Adipocyte (in vitro differentiated cells): ENCODE results near the gene PTGFRN.
A peak's percentile ranks its signal among the peaks of the same experiment; 100 is the strongest.
"Not testable (repeated sequence)": the region's sequence is repeated elsewhere in the genome, so short reads cannot be mapped to it uniquely, and the experiment has no call there.

Experiments used
- DNase-seq: peaks from one replicate; pipeline ENCODE4 v3.0.0-alpha.2; 2015; ENCODE audit warnings: low read depth
- H3K27me3 ChIP-seq: replicated peaks from 2 replicates; pipeline ENCODE4 v1.7.0; 2013; ENCODE audit warnings: mild to moderate bottlenecking, low read length, moderate library complexity; ENCODE audit not compliant: control insufficient read depth, insufficient read depth
- H3K36me3 ChIP-seq: 2 replicates; pipeline ENCODE4 v1.7.0; 2013; ENCODE audit warnings: low read length, mild to moderate bottlenecking, moderate library complexity; ENCODE audit not compliant: control insufficient read depth, insufficient read depth, severe bottlenecking
- H3K4me1 ChIP-seq: 2 replicates; pipeline ENCODE4 v1.7.0; 2013; ENCODE audit warnings: mild to moderate bottlenecking, low read length, moderate library complexity; ENCODE audit not compliant: control insufficient read depth, insufficient read depth
- H3K4me3 ChIP-seq: 2 replicates; pipeline ENCODE4 v1.7.0; 2013; ENCODE audit warnings: mild to moderate bottlenecking, low read length, moderate library complexity
- H3K9ac ChIP-seq: 2 replicates; pipeline ENCODE4 v1.7.0; 2013; ENCODE audit warnings: mild to moderate bottlenecking, low read length, moderate library complexity
- H3K9me3 ChIP-seq: 2 replicates; pipeline ENCODE4 v1.7.0; 2013; ENCODE audit warnings: mild to moderate bottlenecking, low read length, moderate library complexity; ENCODE audit not compliant: control insufficient read depth

The PTGFRN gene

GRCh38 chr1:116875391-116875790, 34.3 kb upstream of the PTGFRN start:
- DNase-seq = no peak
- Histone ChIP-seq H3K9ac (no peak overlapping the region), H3K27me3 (no peaks in the 10 kb centered on the region), H3K4me3 (no peak overlapping the region), H3K36me3 (no peaks in the 10 kb centered on the region), H3K4me1 (peaks cover 28% of the 10 kb centered on the region), H3K9me3 (no peaks in the 10 kb centered on the region)

GRCh38 chr1:116875946-116876345, 33.8 kb upstream of the PTGFRN start:
- not testable (repeated sequence) for H3K9me3 ChIP-seq, H3K9ac ChIP-seq, H3K4me3 ChIP-seq, H3K27me3 ChIP-seq, H3K36me3 ChIP-seq, DNase-seq
- H3K4me1 ChIP-seq = peaks cover 28% of the 10 kb centered on the region

GRCh38 chr1:116877141-116877818, 32.4 kb upstream of the PTGFRN start:
- Histone ChIP-seq H3K4me1 (peaks cover 37% of the 10 kb centered on the region), H3K4me3 (peak overlapping the region; percentile 72), H3K9ac (peak overlapping the region; percentile 63), H3K36me3 (no peaks in the 10 kb centered on the region), H3K9me3 (no peaks in the 10 kb centered on the region), H3K27me3 (no peaks in the 10 kb centered on the region)
- DNase-seq = no peak

- Histone ChIP-seq H3K4me3 (peak overlapping the region; percentile 72), H3K36me3 (no peaks in the 10 kb centered on the region), H3K9ac (peak overlapping the region; percentile 63), H3K27me3 (no peaks in the 10 kb centered on the region), H3K4me1 (peaks cover 41% of the 10 kb centered on the region), H3K9me3 (no peaks in the 10 kb centered on the region)
- DNase-seq = peak; percentile 41
These were observed 30.8 kb upstream of the PTGFRN start for GRCh38 chr1:116878804-116879477.

- H3K9me3 ChIP-seq = no peaks in the 10 kb centered on the region
- H3K27me3 ChIP-seq = no peaks in the 10 kb centered on the region
- peak overlapping the region; percentile 63 for H3K9ac ChIP-seq
- peaks cover 41% of the 10 kb centered on the region for H3K4me1 ChIP-seq
- no peaks in the 10 kb centered on the region for H3K36me3 ChIP-seq
- no peak for DNase-seq
- H3K4me3 ChIP-seq = no peak overlapping the region
These were observed 30.1 kb upstream of the PTGFRN start for GRCh38 chr1:116879478-116880133.

DNA sequence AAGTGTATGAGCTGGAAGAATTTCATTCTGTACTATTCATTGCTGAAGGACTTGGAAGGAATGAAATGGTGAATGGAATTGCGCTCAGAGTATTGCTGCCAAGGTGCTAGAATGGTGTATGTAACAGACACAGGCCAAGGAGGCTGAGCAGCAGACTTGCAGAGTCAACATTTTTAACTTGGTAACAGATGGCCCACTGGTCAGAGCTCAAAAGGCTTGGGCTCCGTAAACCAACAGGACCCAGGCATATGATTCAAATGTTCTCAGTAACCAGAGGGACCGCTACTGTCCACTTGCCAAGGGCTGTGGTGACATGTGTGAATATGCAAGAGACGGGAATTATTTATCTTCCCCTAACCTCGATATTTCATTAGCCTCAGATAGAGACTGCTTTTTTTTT, 28.8 kb upstream of the PTGFRN start:
- H3K9ac ChIP-seq = no peak overlapping the region
- no peak overlapping the region for H3K4me3 ChIP-seq
- H3K4me1 ChIP-seq = peaks cover 41% of the 10 kb centered on the region
- no peak for DNase-seq
- H3K9me3 ChIP-seq = no peaks in the 10 kb centered on the region
- H3K36me3 ChIP-seq = no peaks in the 10 kb centered on the region
- H3K27me3 ChIP-seq = no peaks in the 10 kb centered on the region

DNA sequence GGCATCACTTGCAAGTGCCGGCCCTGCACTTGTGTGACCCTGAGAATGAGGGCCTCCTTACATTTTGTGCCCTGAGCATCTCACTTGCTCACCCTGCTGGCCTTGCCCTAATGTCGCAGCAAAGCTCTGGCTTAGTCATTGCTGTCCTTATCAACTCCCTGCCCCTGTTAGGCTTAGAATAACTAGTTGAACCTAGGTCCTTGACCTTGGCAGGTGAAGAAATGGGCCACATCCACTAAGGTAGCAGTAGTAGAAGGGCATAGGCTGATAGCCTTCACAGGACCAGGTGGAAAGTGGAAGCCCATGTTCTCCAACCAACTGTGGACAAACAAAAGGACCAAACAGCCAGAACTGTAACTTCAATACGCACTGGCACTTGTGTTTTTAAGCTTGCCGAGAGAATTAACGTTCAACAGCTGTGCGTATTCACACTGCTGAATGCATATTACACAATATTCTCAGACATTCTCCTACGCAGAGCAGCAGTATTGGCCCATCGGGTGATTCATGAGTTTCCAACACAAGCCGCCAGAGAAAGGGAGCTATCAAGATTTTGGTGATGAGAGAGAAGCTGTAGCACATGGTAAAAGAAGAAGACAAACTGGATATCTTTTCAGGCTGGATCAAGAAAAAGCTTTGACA, 27.7 kb upstream of the PTGFRN start:
- peak overlapping the region; percentile 20 for H3K4me3 ChIP-seq
- H3K27me3 ChIP-seq = no peaks in the 10 kb centered on the region
- no peaks in the 10 kb centered on the region for H3K9me3 ChIP-seq
- no peaks in the 10 kb centered on the region for H3K36me3 ChIP-seq
- H3K4me1 ChIP-seq = peaks cover 37% of the 10 kb centered on the region
- no peak overlapping the region for H3K9ac ChIP-seq
- DNase-seq = peak; percentile 75

DNA sequence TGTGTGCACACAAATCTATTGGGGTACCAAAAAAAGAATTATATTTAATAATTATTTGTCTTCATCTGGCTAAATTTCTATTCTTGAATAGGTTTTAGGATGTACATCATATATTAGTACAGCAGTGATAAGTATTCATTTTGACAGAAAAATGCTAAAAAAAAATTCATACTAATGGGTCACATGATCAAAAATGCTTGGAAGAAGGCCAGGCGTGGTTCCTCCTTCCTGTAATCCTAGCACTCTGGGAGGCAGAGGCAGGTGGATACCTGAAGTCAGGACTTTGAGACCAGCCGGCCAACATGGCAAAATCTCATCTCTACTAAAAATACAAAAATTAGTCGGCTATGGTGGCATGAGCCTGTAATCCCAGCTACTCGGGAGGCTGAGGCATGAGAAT, 26.9 kb upstream of the PTGFRN start:
- H3K36me3 ChIP-seq = no peaks in the 10 kb centered on the region
- H3K27me3 ChIP-seq = no peaks in the 10 kb centered on the region
- DNase-seq = no peak
- peaks cover 28% of the 10 kb centered on the region for H3K4me1 ChIP-seq
- H3K4me3 ChIP-seq = no peak overlapping the region
- no peaks in the 10 kb centered on the region for H3K9me3 ChIP-seq
- H3K9ac ChIP-seq = no peak overlapping the region

DNA sequence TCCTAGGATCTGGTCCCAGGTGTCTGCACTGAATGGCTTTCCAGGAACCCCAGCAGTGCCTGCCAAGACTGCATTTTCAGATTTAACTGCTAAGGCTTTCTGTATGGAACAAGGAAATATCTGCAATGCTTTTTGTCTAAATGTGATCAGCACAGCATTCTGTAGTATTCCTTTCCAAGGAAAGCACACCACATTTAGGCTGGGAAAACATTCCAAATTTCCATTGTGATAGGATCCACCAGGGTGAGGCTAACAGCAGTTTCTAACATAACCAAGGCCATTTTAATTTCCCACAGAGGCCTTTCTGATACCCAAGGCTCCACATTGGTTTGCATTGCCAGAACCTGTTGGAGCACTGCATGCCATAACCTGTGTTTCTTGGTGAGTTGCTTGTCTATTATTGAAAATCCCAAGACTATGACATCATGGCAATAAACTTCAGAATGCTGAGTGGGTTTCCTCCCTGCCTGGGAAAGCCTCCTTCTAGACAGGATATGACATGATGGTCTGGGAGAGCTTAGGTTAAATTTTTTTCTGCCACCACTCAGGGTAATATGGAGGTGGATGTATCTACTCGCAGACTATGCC, 23.3 kb upstream of the PTGFRN start:
- Histone ChIP-seq H3K9ac (no peak overlapping the region), H3K4me1 (peaks cover 13% of the 10 kb centered on the region), H3K36me3 (no peaks in the 10 kb centered on the region), H3K9me3 (no peaks in the 10 kb centered on the region), H3K27me3 (no peaks in the 10 kb centered on the region), H3K4me3 (no peak overlapping the region)
- no peak for DNase-seq

- Histone ChIP-seq H3K4me1 (peaks cover 11% of the 10 kb centered on the region), H3K4me3 (no peak overlapping the region), H3K9ac (no peak overlapping the region), H3K36me3 (no peaks in the 10 kb centered on the region), H3K27me3 (no peaks in the 10 kb centered on the region), H3K9me3 (no peaks in the 10 kb centered on the region)
- DNase-seq = no peak
These were observed 22.5 kb upstream of the PTGFRN start for GRCh38 chr1:116887212-116887611.

DNA sequence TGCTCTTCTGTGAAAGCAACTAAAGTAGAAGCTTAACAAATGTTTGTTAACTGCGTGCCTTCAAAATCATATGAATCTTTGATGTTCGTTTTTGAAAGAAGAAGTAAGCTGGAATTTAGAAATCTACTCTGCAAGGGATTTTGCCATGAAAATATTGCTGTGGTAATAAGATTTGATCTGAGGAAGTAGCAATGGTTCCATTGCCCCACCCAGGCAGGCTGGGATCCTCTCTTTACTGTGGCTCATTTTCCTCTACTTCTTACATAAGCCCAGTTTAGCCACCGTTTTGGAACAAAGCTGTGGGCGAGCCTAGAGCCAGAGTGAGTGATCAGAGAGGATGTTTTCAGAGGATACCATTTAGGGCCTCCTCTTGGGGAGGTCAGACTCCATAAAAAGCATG, 20.3 kb upstream of the PTGFRN start:
- no peak overlapping the region for H3K9ac ChIP-seq
- no peaks in the 10 kb centered on the region for H3K9me3 ChIP-seq
- H3K36me3 ChIP-seq = no peaks in the 10 kb centered on the region
- peaks cover 9% of the 10 kb centered on the region for H3K4me1 ChIP-seq
- DNase-seq = no peak
- H3K27me3 ChIP-seq = no peaks in the 10 kb centered on the region
- H3K4me3 ChIP-seq = no peak overlapping the region
